Inflammatory macrophage (primary cell): Measurements from ENCODE around the gene RUBCNL.
A peak's percentile ranks its signal among the peaks of the same experiment; 100 is the strongest.
"Not testable (repeated sequence)": the region's sequence is repeated elsewhere in the genome, so short reads cannot be mapped to it uniquely, and the experiment has no call there.

Experiments used
- DNase-seq, 2 donors: peaks; one replicate each; pipeline ENCODE4 v3.0.0-alpha.2; 2020 to 2022
- total RNA-seq, 18 experiments: gene quantifications; one replicate each; lab custom pipeline; 2026; ENCODE audit warnings: mixed read lengths in 6 of 18, inconsistent platforms in 2 of 18; lab: John Stamatoyannopoulos, UW

RUBCNL gene, protein sequence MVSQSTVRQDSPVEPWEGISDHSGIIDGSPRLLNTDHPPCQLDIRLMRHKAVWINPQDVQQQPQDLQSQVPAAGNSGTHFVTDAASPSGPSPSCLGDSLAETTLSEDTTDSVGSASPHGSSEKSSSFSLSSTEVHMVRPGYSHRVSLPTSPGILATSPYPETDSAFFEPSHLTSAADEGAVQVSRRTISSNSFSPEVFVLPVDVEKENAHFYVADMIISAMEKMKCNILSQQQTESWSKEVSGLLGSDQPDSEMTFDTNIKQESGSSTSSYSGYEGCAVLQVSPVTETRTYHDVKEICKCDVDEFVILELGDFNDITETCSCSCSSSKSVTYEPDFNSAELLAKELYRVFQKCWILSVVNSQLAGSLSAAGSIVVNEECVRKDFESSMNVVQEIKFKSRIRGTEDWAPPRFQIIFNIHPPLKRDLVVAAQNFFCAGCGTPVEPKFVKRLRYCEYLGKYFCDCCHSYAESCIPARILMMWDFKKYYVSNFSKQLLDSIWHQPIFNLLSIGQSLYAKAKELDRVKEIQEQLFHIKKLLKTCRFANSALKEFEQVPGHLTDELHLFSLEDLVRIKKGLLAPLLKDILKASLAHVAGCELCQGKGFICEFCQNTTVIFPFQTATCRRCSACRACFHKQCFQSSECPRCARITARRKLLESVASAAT
- total RNA-seq, result 0.85 to 47.0 (median 11.1) reads per million in 18 experiments

DNA sequence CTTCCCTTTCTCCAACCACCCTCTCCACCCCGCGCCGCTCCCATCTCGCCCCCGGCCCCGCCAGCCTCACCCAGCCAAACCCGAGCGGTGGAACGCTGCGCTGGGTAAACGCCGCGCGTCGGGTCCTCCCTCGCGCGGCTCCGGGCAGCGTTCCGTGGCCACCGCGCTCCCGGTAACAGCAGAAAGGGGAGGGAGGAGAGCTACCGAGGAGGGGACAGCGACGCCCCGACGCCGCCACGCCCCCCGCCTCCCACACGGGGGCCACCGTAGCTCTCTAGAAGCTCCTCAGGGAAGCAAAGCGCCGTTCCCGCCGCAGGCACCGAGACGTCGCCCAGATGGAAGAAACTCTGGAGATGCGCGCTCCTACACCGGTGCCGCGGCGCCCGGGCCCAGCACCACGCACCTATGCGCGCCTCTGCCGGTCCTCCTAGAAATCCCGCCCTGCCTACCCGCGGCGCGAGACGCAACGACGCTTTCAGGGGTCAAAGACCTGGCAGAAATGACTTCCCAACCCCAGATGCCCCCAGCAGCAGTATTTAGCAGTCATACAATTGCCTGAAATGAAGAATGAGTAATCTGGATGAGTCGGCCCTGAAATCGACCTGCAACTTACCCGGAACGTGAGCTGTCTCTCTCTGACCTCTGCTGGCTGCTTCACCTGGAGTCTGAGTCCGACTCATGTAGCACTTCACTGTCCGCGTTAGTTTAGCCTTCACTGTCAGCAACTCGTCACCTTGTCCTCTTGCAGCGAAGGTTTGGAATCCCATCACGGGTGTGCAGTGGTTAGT is at the start of gene RUBCNL:
TSS of gene RUBCNL (minus strand) at position 189 of the 788 bp plus-strand sequence. CDS start 14,777 bp downstream, outside the sequence.
- peak; percentile 40 to 55 for DNase-seq

DNA sequence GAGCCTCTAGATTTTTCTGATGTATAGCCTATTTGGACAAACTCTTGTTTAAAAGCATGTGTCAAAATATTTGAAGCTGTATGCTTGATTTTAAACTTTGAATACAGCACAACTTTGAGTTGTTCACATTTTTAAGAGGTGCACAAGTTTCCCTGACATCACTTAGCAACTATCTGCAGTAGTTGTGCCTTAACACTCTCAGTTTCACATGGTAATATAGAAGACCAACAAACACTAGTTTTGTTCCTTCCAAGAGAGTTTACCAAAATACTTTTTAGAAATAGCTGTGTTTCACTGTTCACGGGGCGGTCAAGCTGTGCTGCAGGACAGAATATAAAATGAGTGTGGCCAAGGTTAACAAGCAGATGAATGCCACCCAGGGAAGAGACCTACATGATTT is 42.5 kb upstream of the RUBCNL start:
- DNase-seq, result not testable (repeated sequence)

DNA sequence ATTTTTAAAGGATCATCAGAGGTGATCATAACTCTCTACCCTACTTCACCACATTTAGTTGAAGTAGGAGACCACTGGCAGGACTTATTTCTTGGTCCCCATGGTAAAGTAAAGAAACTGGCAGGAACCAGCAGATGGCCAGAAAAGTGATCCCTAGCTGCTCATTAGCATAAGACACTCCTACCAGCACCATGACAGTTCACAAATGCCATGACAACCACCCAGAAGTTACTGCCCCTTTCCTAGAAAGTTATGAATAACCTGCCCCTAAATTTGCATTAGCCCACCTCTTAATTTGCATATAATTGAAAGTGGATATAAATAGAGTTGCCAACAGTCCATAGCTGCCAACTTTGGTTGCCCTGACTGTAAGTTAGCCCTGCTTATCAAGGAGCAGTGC is 18.4 kb upstream of the RUBCNL start:
- peak in 1 of 2 donors; percentile 67 for DNase-seq

DNA sequence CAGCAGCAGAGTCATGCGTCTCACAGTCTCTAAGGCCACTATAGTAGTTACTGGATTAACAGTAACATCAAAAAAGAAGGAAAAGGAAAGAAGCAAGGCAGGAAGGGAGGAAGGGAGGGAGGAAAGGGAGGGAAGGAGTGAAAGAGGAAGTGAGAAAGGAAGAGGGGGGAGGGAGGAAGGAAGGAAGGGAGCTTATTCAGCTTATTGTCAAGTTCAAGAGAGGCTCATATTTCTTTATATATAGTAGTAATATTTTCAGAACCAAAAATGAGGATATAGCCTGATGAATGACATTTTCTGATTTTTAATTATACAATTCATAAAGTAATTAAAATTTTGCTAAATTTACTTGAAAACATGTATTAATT is 17.7 kb upstream of the RUBCNL start:
- DNase-seq, result peak in 1 of 2 donors; percentile 45

DNA sequence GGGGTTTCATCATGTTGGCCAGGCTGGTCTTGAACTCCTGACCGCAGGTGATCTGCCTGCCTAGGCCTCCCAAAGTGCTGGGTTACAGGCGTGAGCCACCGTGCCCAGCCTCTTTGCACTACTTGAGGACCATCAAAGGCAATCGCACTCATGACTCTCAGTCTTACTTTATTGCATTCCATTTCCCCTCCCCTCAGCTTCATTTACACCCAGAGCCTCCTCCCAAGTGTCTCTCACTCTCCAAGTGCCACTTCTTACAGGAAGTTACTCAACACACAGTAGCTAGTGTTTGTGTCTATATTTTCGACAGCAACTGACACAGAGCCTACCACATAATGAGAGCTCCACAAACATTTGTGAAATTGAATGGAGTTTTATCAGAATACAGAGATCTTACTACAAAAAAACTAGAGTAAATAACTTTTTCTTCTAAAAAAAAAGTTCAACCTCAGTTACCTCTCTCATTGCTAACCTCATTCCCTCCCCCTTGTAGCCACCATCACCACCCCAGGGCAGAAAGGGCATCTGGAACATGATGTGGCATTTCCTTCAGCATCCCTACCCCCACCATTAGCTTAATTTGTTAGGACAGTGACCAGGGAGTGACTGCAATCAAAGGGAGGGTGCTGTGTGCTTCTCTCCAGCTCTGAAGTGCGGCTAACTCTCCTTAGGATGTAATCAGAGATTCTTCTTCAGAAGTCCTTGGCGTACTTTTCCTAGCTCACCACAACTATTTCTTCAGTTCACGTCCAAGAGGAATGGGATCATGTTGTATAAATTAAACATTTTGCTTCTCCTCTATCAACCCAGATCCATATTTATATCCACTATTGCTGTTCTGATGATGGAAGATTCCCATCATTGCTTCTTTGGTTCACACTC is 17.0 kb upstream of the RUBCNL start:
- peak; percentile 78 to 91 for DNase-seq

DNA sequence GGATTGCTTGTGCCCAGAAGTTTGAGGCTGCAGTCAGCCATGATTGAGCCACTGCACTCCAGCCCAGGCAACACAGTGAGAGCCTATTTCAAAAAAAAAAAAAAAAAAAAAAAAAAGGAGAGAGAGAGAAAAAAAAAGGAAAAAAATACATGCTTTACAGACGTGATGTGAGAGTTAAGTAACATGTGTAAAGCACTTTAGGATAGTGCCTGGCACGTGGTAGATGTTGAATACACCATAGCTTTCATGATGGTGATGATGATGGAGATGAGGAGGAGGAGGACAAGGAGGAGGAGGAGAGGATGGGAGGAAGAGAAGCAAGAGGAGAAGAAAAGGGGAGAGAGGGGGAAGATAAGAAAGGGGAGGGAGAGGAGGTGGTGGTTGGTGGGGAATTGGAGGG is 15.1 kb upstream of the RUBCNL start:
- no peak for DNase-seq

DNA sequence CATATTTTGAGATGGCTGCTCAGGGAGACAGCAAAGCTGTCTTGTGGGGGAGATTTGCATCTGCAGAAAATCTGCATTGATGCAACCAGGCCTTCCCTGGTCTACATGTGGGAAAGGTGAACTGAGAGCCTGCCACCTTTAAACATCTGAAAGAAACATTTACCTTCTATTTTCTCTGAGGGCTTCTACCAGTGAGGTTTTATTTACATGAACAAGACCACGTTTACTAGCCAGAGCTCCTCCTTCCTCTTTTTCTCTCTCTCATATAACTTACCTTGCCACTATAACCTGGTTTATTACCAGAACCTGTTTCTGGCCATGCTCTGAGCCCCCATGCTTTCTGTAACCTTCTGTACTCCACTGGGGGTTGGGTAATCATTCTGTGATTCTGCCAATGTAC is 14.4 kb upstream of the RUBCNL start:
- DNase-seq, result no peak

DNA sequence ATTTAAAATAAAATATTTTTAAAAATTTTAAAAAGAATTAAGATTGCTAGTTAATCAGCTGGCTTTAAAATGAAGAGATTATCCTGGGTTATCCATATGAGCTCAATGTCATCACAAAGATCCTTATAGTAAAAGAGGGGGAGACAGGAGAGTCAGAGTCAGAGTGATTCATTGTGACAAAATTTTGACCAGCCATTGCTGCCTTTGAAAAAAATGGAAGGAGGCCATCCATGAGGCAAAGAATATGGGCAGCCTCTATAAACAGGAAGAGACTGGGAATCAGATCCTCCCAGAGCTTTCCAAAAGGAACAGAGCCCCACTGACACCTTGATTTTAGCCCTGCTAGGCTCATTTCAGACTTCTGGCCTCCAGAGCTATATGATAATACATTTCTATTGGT is 9.3 kb upstream of the RUBCNL start:
- no peak for DNase-seq

DNA sequence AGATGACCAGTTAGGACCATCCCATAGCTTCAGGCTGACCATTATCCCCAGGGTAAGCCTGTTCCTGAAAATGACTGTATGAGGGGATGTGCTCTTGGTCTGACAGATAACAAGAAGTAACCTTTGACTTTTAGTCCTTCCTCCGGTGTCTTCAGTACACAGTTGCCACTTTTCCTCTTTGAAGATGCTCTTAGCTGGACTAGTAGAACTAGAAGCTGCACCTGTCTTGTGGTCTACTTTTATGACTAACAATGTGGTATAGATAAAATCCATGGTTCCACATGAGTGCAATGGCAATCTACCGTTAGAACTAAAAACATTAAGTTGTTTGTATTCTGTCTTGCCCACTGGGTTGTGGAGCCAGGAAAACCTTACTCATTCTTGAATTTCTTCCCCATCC is 5.9 kb upstream of the RUBCNL start:
- no peak for DNase-seq

DNA sequence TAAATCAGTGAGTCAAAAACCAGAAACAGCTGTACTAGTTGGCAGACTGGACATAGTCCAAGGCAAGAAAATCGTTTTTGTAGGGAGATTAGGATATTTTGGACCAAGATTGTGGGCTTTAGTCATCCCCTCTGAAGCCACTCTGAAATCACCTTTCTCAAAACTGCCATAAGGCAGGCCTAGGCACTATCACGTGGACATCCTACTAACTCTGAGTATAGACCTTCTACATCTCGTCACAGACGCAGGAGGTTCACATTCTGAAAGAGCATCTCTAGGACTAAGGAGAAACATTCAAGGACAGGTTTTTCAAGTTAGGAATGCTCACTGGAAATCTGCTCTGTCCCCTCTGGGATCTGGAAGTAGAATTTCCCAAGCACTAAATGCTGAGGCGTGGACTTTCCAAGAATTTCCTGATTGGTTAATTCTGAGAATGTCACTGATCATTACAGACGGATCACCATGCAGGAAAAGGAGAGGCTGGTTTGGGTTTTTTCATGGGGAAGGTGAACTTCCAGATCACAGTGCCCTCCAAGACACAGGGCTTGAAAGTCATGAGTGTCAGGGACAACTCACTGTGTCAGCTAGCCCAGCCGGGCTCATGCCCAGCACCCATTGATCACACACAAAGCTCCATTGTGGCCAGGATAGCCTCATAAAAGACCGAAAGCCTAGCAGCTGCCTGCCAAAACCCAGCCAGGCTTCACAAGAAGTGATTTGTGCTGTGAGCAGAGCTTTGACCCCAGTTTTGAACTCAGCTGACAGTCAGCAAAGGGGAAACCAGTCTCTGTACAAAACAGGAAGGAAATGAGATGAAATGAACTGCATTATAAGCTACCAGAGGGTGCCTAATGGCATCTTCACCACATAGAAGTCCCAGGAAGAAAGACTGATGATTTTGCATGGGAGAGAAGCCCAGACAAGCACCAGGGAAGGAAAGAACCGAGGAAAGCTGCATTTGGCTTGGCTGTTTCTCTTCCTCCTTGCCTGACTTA is 2.7 kb upstream of the RUBCNL start:
- DNase-seq, result peak; percentile 80 to 85

DNA sequence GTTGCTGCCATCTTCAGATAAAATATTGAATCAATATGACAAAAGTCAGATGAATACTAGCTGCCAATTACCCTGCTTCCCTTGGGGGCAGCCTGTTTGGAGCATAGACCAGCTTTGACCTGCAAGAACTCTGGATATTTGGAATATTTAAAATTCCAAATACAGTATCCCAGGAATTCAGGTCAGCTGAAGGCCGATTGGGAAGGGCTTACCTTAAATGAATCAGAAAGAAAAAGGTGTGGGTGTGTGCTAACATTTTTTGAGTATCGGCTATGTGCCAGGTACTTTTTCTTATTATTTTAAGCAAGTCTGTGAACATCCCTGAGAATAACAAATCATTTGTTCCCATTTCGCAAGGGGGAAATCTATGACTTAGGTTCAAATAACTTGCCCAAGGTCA is 1.8 kb upstream of the RUBCNL start:
- no peak for DNase-seq

DNA sequence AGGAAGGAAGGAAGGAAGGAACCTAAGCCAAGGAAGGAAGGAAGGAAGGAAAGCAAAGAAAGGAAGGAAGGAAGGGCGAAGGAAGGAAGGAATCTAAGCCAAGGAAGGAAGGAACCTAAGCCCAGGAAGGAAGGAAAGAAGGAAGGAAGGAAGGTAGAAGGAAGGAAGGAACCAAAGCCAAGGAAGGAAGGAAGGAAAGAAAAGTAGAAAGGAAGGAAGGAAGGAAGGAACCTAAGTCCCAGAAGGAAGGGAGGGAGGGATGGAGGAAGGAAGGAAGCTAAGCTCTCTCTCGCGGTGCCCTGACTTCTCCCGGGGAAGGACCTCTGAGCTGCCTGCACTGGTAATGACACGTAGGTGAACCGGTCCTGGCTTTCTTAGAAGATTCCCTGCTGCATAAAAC is 1.3 kb upstream of the RUBCNL start:
- DNase-seq, result no peak

DNA sequence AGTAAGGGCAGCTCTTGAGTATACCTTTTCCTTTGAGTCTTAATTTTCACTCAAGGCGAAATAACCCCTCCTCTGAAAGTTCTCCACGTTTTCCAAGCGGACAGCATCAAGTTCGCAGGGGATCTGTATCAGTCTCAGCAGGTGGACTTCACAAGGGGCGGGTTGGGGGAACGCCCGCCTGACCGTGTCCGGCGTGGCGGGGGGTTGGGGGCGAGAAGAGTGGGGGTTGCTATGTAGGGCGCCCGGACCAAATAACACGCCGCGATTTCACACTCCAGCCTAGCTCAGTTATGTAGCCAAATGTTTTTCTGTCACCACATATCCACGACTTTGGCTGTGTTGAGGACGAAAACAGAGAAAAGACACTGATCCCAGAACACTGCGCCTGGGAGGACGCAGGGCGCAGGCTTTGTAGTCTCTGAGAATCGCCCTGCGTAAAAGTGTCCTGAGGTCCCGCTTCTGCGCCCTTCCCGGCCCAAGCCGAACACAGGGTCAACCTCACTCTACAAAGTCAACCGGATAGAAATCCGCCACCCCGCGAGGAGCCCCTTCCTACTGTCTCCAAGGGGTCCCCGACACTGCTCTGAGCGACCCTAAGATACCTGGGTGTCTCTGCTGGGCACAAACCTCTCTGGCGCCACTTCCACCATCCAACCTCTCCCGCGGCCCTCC is 524 bp downstream of the RUBCNL start:
- no peak for DNase-seq

DNA sequence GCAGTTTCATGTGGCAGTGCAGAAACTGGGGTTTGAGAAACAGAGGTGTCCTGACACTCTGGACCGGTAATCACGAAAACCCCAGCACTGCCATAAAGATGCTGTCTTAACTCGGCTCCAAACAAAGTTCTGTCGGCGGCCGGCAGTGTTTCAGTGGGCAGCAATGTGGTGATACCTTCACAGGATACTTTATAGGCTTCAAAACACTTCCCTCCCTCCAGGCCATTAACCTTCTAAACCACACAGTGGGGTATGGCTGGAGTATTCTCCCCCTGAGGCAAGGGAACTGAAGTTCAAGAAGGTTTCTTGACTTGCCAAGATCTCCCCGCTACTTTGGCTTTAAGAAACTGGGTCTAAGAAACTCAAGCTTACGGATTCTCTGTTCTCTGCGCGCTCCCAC is 1.1 kb downstream of the RUBCNL start:
- no peak for DNase-seq

DNA sequence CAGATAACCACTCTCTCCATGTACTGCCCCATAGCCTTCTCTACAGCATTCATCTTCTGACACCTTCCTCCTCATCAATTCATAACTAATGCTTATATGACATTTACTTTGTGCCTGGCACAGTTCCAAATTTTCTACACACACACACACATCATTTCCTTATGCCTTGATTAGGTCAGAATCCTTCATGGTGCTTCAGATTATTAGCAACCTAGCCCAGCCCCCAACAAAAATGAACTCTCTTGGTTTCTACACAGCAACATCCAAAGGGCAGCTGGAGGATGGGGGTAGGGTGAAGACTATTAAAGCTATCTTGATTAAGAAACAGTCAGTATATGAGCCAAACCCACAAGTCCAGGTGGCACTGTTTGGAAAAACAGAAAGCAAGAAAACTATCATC is 3.7 kb downstream of the RUBCNL start:
- DNase-seq, result no peak

DNA sequence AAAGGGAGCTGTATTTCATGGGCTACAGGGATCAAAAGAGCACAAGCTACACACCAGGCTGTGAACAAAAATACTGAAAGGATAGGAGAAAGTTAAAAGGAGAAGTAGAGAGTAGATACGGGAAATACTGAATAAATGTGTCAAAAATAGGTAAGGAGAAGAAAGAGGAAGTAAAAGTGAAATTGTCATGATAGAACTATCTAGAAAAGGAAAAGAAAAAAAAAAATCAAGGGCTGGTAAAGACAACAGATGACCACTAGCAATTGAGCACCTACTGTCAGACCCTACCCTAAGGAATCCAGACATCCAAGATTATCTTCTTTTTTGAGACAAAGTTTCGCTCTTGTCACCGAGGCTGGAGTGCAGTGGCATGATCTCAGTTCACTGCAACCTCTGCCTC is 4.8 kb downstream of the RUBCNL start:
- no peak for DNase-seq

DNA sequence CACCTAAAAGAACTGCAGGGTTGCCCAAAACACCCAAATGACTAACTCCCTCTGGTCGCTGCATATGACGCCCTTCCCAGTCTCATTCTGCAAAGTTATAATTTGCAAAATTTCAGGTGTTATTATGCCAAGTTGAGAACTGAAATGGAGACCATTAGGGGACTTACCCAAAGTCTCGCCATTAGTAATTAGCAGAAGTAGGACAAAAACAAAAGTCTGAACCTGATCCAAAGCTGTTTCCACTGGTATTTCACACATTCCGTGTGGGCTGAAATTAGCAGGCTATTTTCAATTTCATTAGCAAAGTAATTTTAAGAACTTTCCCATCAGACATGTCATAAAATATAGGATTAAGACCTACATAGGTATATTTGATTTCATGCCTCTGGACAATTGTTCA is 6.8 kb downstream of the RUBCNL start:
- DNase-seq, result no peak

DNA sequence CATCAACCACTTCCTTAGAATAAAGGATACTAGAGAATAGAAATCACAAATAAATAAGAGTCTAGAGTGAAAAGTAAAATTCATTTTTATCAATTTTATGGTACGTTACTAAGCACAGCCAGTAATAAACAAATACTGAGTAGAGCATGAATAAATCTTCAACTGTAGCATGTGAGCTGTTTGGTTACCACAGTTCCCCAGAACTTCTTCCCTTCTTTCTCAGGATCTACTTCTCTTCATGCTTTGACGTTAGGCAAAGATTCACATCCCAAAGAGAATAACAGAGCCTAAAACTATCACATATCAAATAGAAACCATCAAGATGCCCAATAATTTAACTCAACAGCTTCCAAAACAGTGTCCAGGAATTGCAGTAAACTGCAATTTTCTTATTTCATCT is 7.4 kb downstream of the RUBCNL start:
- peak in 1 of 2 donors; percentile 41 for DNase-seq

DNA sequence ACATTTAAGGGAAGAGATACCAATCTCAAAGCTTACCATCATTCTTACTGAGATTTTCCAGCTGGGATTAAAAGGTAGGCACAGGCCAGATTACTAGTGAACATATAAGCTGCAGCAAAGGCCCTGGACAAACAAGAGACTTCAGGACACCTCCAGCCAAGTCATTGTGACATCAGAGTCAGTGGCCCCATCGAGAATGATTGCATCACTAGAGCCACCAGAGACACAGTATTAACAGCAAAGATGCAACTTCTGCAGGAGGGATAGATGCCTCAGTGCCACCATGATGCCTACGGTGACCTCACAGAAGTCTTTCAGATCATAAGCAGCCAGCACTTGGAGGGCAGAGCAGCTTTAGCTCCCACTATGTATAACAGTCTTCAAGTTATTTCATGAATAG is 8.6 kb downstream of the RUBCNL start:
- peak; percentile 53 to 80 for DNase-seq

DNA sequence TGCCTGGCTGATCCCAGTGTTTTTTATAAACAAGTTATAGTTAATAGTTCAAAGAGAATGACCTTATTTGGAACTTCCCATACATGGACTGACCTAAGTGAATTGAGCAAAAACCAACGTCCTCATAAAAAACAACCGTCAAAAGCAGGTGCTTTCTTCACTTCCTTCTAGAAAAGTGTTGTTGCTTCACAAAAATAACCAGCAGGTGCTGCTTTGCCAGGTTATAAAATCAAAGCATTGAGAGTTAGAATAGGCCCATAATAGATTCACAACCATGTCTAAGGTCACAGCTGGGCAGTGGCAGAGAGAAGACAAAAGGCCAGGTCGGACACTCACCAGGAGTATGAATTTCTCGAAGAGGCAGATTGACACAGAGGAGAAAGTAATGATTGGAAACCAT is 9.5 kb downstream of the RUBCNL start:
- DNase-seq, result no peak
